GM19193 (cell line): ENCODE data around the gene MMP21.
A peak's percentile ranks its signal among the peaks of the same experiment; 100 is the strongest.

Source experiments
- POLR2A ChIP-seq: IDR thresholded peaks from 4 replicates; pipeline ENCODE4 v1.6.1; 2011; ENCODE audit not compliant: insufficient read depth, insufficient read length; ENCODE audit errors: extremely low read depth

MMP21 gene

GRCh38 chr10:125719173-125720001 is 56.2 kb downstream of the MMP21 start, which contains the start of gene EDRF1:
Gene EDRF1, plus strand, starts transcription at chr10:125719709. Its CDS starts 99 bp downstream, at chr10:125719808.
- peak; percentile 97 for TF ChIP-seq POLR2A
